ENCODE measurements around the gene CHMP2A.
"Not testable (repeated sequence)": the region's sequence is repeated elsewhere in the genome, so short reads cannot be mapped to it uniquely, and the experiment has no call there.

The CHMP2A gene

GRCh38 chr19:58510084-58510862 lies 44.6 kb downstream of the CHMP2A start:
- Mint-ChIP-seq H3K27ac (no peak overlapping the region), H3K4me1 (ENCODE audit: low read depth) (peaks cover 19% of the 10 kb centered on the region)

GRCh38 chr19:58509731-58510083 lies 45.2 kb downstream of the CHMP2A start:
- H3K36me3 Mint-ChIP-seq (ENCODE audit: low read depth): peaks cover 24% of the 10 kb centered on the region
- no peaks in the 10 kb centered on the region for H3K27me3 Mint-ChIP-seq
- no peak overlapping the region for H3K27ac Mint-ChIP-seq

More at GRCh38 chr19:58510084-58510862, 44.6 kb downstream of the CHMP2A start:
- Mint-ChIP-seq H3K4me3 (no peak overlapping the region), H3K27me3 (no peaks in the 10 kb centered on the region), H3K9me3 (peaks cover 12% of the 10 kb centered on the region), H3K36me3 (ENCODE audit: low read depth) (peaks cover 27% of the 10 kb centered on the region)
- intact Hi-C loops (cut with micrococcal nuclease): no loop called here

GRCh38 chr19:58507602-58508223 lies 47.2 kb downstream of the CHMP2A start:
- peaks cover 14% of the 10 kb centered on the region for H3K9me3 Mint-ChIP-seq
- H3K4me1 Mint-ChIP-seq (ENCODE audit: low read depth); H3K27me3 Mint-ChIP-seq; H3K27ac Mint-ChIP-seq; intact Hi-C loops (cut with micrococcal nuclease); H3K4me3 Mint-ChIP-seq: not testable (repeated sequence)
- H3K36me3 Mint-ChIP-seq (ENCODE audit: low read depth): peaks cover 14% of the 10 kb centered on the region

More at GRCh38 chr19:58509731-58510083, 45.2 kb downstream of the CHMP2A start:
- no peak overlapping the region for H3K4me3 Mint-ChIP-seq
- intact Hi-C loops (cut with micrococcal nuclease): no loop called here
- H3K9me3 Mint-ChIP-seq: peaks cover 12% of the 10 kb centered on the region
- H3K4me1 Mint-ChIP-seq (ENCODE audit: low read depth): peaks cover 13% of the 10 kb centered on the region
